ENCODE data around the gene BCO2.

DNA sequence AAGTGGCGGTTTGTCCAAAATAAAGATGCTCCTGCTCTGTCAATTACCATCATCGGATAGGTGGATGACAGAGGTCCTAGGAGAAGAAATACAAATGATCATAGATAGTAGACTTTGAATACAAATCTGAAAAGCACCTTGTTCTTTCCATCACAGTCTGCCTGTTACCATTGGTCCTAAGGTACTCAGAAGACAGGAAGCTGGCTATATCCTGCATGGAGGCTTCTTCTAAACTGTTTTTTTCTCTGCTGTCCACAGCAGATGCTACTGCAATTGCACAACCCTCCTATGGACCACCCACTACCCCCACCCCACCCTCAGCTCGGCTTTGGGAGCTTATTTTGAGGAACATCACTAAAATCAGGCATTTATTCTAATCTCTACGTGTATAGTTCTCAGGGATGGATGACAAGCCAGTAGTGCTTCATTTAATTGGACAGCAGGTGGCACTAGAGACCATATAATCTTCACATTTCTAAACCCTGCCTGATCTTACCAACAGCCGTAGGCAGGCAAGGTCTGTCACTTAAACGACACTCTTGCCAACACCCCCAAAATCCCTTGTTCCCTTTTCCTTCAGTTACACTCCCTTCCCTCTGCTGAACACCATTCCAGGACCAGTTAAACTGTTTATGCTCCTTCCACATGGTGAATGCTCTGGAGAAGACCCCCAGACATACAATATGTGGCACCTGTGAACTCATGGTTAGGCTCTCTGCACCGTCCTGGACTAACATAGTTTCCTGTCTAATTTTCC lies 44.3 kb downstream of the BCO2 start:
- TF ChIP-seq, protein P1, sequence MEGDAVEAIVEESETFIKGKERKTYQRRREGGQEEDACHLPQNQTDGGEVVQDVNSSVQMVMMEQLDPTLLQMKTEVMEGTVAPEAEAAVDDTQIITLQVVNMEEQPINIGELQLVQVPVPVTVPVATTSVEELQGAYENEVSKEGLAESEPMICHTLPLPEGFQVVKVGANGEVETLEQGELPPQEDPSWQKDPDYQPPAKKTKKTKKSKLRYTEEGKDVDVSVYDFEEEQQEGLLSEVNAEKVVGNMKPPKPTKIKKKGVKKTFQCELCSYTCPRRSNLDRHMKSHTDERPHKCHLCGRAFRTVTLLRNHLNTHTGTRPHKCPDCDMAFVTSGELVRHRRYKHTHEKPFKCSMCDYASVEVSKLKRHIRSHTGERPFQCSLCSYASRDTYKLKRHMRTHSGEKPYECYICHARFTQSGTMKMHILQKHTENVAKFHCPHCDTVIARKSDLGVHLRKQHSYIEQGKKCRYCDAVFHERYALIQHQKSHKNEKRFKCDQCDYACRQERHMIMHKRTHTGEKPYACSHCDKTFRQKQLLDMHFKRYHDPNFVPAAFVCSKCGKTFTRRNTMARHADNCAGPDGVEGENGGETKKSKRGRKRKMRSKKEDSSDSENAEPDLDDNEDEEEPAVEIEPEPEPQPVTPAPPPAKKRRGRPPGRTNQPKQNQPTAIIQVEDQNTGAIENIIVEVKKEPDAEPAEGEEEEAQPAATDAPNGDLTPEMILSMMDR (conservative IDR thresholded peaks at IDR 0.05): peak; percentile 85
- no peak for TF ChIP-seq ZFX (IDR thresholded peaks at IDR 0.05)

Measured in C4-2B (cell line).